HG02852 (cell line): ENCODE results near the gene ZBTB6.

Experiments used
- ATAC-seq: cut with Tn5 transposase; IDR thresholded peaks from one replicate; pipeline ENCODE4 v1.9.1; 2021; ENCODE audit warnings: mild to moderate bottlenecking, moderate library complexity; ENCODE audit not compliant: unreplicated experiment

ZBTB6 gene, protein sequence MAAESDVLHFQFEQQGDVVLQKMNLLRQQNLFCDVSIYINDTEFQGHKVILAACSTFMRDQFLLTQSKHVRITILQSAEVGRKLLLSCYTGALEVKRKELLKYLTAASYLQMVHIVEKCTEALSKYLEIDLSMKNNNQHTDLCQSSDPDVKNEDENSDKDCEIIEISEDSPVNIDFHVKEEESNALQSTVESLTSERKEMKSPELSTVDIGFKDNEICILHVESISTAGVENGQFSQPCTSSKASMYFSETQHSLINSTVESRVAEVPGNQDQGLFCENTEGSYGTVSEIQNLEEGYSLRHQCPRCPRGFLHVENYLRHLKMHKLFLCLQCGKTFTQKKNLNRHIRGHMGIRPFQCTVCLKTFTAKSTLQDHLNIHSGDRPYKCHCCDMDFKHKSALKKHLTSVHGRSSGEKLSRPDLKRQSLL

DNA sequence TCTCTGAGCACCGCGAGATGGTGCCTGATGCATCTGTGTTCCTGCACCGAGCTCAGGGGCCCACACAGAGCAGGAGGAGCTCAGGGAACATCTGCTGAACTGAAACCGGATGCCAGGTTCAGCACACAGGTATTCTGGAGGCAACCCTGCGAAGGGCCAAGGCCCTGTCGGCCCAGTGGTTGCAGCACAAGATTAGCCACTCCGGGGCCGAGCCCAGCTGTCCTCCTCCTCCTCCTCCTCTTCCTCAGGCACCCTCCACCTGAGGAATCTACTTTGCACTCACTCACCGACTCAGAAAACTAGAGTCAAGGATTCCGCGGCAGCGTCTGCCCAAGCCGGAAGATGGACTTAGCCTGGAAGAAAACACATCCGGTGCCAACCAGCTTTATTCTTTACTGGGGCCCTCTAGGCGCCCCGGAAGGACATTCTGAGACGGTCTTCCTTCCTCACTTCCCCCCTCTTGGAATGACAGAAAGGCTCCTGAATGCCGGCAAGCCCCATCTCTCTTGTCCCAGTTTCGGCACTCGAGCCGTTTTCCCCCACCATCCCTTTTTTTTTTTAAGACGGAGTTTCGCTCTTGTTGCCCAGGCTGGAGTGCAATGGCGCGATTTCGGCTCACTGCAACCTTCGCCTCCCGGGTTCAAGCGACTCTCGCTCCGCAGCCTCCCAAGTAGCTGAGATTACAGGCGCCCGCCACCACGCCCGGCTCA, at the start of gene ZBTB6:
Gene ZBTB6 (minus strand): TSS at position 360 of the 710 bp plus-strand sequence. CDS start 1,251 bp downstream, outside the sequence.
- peak; percentile 98 for ATAC-seq

DNA sequence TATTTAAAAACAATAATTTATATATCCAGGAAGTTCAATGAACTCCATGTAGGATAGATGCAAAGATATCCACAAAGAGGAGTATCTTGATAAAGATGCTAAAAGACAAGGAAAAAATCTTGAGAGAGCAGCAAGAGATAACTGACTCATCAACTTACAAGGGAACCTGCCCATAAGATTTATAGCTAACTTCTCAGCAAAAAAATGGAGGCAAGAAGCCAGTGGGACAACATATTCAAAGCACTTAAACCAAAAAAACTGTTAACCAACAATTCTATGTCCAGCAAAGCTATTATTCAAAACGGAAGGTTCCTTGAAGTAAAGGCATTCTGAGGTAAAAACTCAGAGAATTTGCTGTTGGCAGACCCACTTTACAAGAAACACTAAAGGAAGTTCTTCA, 48.0 kb upstream of the ZBTB6 start:
- no peak for ATAC-seq

DNA sequence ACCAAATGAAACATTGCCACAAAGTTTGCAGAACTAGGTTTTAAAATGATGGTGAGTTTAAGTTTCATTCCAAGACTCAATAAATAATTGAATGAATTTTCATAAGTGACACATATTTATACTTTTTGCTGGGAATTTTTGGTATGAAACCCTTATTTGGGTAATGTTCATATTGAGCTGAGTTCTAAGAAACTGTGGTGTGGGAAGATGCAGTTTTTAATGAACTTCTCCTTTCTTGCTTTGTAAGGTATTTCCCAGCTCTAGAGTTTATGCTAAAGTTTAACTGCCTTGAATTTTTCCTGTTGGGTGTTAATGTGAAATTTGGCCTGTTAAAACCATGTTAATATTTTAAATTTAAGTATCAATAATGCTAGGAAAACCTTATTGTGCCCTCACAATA, 42.8 kb upstream of the ZBTB6 start:
- no peak for ATAC-seq

DNA sequence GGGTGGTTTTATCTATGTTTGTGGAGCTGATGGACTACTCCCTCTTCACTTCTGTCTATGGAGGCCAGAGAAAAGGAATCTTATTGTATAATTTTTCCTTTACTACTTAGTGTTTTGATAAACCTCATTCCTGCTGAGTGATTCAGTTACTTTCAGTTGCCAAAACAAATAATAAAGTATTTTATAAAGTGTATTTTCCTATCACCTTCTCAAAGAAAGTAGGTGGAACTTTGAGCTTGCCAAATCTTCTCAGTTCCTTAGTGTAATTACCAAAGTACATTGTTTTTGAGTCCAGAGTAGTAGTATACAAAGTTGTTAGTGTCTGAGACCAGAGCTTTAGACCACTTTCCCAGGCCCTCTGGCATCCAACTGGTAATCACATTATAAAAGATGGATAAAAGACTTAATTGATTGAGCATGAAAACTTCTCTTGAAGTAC, 41.1 kb upstream of the ZBTB6 start:
- no peak for ATAC-seq

DNA sequence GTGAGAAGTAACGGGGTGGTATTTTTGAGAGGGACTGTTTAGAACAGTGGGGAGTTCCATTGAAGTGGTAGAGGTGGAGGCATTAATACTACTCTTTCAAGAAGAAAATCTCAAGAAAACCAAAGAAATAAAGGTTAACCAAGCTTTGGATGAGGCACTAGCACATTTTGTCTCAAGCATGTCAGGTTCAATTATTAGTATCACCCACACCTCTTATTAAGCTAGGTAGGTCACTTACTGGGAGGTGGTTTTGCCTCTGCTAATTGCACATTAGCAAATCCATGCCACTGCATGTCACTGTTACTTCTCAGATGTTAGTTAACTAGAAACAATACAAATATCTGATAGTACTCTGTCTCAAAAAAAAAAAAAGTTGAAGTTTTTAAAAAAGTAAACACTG, 37.9 kb upstream of the ZBTB6 start:
- ATAC-seq = peak; percentile 40

DNA sequence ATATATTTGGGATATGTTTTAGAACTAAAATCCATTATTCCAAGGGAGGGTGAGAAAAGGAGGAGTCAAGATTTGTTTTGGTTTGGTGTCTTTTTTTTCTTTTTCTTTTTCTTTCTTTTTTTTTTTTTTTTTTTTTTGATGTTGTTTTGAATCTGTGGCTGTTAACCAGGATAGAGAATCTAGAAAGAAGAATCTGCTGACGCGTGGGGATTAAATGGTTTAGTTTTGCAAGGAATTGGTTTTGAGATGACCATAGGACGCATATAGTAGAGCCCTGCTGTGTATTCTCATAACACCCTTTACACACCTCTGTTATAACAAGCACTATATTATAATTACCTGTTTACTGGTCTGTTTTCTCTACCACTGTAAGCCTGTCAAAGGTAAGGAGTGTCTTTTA, 37.1 kb upstream of the ZBTB6 start:
- no peak for ATAC-seq

DNA sequence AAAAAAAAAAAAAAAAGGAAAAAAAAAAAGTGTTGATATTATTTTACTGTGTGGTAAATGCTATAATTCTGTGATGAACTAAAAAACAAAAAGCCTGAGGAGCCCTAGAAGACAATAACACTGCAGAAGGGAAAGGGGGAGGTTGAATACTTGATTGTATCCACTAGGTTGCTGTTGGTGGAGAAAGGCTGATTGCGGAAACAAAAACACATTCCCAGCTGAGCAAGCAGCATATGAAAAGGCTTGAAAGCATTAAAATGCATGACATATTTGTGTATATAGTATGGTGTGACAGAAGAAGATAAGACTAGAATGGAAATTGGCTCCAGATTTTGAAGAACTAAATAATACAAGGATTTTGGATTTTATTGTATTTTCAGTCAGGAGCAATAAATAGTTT, 36.6 kb upstream of the ZBTB6 start:
- no peak for ATAC-seq

DNA sequence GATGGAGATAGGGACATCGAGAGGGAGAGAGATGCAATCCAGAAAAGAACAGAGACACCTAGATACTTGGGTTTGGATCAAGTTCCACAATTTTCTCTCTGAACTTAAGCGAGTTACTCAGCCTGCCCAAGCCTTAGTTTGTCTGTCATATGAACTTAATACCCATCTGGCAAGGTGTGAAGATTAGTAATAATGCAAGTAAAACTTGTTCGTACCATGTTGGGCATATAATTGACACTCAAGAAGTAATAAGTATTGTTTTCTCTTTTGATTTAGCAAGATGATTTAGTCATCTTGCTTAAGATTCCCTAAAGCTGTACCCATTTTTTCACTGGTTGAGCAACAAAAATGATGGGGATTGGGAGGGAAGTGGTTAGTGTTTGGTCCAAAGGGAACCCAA, 35.2 kb upstream of the ZBTB6 start:
- ATAC-seq = no peak

DNA sequence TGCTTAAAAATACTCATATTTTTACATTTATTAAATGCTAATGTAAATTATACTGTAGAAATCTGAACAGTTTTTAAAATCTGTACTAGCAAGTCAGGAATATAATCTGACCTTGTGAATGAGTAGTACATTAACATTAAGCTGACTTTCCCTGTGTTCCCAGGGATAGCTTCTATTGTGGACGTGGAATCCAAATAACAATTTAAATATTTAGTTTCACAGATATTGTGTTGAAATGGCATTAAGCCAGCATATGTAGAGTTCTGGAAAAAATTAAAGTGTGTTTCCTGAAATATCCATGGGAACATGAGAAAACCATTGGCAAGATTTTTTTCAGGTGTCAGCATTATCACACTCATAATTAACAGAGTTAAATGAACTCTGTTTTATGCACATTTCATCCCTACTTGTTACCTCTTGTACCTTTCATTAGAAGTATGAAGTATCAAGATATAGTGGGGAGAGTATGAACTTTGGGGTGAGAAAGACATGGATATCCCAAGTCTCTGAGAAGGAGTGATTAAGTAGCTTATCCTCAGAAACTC, 33.4 kb upstream of the ZBTB6 start:
- ATAC-seq = no peak

DNA sequence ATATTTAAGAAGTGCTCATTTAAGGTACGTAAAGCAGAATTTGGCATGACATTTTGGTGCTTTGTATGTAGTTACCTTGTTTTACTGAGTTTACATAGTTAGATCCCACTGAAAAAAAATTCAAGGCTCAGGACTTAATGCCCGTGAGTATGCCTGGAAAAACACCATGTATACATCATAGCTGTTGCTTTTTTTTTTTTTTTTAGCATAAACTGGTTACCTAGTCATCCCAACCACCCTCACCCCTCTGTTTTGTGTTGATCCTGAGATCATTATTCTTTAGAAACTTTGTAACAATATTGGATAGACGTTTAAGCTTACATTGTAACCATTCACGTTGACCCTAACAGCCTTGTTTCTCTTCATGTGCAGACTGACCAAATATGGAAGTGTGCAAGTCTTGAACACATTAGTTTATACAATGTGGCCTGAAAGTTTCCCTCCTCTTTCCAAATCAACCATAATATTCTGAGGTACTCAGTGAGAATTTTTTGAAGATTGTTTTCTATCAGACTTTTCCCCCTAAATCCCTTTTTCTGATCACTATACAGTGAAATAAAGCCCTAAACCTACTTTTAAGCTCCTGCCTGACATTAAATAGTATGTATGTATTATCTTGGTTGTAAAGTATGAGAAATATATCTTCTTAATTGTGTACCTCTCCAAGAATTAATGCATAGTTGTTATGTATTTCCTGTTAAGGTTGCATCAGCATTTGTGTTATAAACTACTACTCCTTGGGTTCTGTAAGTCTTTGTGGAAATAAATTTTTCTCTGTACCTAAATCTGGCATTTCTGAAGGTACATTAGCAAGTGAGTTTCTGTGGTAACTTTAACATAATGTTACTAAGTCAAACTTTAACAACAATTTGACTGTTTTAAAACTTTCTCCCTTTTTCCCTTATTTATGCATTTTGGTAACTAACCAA, 32.1 kb upstream of the ZBTB6 start:
- ATAC-seq = no peak

DNA sequence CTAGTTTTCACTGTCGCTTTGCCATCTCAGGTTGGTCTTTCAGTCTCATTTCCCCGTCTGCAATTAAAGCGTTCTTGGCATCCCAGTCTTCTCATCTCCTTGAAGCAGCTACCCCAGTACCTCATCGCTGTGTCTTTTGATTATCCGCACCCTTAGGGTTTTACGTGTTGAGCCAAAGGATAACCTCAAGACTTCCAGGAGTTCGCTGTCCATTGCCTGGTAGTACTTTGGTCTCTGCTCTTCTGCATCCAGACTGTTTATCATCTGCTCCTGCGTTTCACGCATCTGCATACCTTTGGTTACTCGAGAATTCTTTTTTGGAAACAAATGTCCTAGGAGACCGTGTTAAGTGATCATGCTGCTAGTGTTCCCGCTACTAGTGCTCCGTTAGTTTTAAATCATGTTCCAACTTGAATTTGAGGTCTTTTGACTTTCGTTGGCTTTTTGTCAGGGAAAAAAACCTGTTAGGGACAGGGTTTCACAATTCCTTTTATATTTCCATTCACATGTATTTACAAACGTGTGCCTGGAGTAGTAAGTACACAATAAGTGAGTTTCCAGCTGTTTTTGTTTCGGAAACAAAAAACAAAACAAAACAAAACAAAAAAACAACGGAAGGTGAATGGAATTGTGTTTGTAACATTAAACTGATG, 28.6 kb upstream of the ZBTB6 start:
- peak; percentile 7 for ATAC-seq

DNA sequence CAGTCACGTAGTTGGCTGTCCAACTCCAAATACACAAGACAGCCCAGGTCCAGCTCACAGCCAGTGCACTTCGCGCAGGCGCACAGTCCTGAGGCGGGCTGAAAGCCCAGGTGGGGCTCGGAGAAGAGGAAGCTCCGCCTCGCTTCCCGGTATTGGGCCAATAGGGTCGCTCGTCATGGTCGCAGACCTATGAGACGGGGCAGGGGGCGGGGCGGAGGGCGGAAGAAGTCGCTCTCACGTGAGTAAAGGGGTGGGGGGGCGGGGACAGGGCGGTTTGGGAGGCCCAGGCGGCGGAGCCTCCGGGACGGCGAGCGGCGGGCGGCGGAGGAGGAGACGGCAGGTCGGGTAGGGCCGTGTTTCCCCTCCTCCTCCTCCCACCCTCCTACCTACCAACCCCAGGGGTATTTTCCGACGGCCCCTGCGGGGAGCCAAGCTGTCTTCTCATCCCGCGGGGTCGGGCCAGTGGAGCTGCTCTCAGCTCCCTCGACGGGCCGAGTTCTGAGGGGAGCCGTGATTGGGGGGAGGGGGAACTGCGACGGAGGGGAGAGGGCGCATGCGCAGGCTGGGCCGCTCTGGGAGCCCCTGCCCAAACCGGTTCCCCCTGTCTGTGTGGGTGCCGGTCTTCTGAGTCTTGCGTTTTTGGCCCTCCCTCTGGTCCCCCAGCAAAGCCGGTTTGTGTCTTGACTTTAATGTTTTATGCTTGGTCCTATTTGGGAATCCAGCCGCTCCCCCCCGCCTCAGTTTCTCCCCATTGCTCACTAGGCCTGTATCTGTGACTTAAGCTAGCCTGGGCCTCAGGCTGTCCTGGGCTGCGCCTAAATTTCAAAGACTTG, 27.8 kb upstream of the ZBTB6 start, which contains the start of gene RABGAP1:
Gene RABGAP1 (plus strand): TSS at position 272 of the 833 bp plus-strand sequence. CDS start 16,040 bp downstream, outside the sequence.
- peak; percentile 98 for ATAC-seq

DNA sequence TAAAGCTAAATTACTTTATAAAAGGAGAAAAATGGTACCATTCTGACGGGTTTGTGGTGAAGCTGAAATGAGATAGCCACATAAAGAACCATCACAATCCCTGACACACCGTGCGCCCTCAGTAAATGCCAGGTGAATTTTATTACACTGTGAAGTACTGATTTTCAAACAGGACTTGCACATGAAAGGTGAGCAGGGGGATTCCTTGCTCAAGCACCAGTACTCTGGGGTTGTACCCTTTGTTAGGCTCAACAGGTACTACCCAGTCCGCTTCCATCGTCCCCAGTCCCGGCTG, 27.3 kb upstream of the ZBTB6 start:
- no peak for ATAC-seq

DNA sequence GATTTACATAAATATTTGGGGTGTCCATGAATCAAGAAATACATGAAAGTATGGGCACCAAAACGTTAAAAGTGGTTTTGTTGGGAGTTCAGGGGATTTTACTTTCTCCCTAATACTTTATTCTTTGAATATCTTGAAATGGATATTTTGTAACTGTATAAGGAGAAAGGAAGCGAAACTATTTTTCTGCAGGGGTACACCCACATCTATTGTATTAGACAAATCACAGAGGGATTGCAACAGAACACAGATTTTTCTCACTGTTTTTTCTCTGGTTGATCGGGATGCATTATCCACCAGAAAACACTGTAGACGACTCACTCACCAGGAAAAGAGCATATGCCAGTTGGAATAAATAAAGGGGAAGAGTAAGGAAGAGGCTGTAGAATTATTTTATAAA, 26.5 kb upstream of the ZBTB6 start:
- ATAC-seq = no peak

DNA sequence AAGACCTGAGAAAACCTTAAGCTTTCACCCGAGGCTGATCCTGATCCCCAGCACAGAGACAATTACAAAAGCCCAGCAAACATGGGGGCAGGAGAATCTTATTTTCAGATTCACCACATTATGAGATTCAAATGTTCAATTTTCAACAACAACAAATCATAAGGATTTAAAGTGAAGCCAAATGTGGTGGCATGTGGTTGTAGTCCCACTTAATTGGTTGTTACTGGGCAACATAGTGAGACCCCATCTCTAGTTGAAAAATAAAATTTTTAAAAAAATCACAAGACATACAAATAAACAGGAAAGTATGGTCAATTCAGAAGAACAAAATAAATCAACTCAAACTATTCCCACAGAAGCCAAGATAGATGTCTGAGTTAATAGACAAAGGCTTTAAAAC, 23.8 kb upstream of the ZBTB6 start:
- no peak for ATAC-seq

DNA sequence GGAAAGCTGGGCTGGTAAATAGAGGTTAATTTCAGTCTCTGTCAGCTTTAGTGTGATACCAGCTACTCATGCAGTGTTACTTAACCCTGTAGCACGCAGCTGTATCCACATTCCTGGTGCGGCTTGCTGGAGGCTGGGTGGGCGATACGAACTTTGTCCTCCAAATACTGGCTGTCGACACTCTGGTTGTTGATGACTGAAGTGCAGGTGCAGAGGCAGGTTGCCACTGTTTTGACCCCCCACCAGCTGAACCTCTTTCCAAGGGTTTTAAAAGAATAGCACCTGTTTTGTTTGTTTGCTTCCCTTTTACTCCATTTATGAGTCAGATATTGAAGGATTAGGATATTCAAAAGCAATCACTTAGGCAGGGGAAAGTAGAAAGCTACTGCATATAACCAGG, 23.3 kb upstream of the ZBTB6 start:
- ATAC-seq = no peak

DNA sequence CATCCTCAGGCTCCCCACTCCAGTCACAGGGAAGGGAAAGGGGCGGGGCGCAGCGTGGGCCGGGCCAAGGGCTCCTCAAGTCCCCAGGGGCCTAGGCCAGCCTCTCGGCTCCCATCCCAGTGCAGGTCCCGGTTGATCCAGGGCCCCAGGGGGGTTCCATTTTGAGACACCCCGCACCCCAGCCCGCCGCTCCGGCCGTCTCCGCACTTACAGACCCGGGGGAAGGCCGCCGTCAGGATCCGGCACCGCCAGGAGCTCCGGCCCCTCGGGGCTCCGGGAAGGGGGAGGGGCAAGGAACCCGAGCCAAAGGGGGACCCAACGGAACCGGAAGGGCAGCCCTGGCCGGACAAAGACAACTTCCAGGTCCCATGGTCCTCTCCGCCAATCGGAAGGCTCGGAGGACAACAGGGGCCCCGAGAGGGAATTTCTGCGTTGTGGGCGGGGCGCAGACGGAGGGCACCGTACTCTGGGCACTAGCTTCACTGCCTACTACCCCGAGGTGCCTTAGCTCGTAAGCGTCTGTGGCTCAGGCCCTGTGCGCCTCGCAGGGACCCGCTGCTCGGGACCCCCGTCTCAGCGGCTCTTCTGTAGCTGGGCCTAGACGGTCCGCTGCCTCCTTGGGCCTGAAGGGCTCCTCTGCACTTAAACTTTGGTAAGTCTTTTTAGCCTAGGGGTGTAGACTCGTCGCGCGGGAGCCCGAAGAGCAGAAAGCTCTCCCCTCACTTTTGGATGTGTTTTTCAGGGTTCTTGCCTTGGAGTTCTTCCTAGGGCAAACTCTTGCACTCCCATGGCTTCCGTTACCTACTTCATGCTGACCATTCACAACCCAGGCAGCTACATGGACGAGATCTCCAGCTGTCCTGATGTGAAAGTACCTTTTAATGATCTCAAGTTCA, 18.4 kb upstream of the ZBTB6 start, which contains the start of gene ZBTB26:
Gene ZBTB26 (minus strand): TSS at position 287 of the 896 bp plus-strand sequence. CDS start 11,578 bp downstream, outside the sequence.
- peak; percentile 97 for ATAC-seq

DNA sequence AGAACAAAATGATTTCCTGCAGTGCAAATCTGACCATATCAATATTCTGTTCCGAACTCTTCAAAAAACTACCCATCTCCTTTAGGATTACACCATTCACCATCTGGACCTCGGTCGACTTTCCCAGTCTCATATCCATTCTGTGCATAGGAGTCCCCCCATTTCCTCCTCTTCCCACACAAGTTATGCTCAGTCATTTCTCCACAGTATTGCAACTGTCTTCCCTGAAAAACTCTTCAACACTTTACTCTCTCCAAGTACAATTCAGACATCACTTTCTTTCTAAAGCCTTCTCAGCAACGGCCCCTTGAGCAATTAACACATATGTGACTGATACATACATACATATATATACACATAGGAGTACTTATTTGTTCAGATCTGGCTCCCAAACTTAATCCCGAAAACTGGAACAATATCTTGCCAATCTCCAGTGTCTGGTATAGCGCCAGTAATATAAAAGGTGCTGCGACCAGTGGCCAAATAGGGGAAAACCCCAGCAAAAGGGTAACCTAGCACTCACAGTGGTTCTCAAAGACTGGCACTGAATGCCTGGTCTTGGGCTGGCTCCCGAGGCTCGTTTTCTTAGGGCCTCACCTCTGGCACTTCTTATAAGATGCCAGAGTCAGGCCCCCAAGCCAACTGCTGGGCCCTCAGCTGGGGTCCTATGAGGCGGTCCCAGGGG, 17.6 kb upstream of the ZBTB6 start:
- no peak for ATAC-seq
